ENCODE results near the gene LTBP1.
A peak's percentile ranks its signal among the peaks of the same experiment; 100 is the strongest.

LTBP1 gene

DNA sequence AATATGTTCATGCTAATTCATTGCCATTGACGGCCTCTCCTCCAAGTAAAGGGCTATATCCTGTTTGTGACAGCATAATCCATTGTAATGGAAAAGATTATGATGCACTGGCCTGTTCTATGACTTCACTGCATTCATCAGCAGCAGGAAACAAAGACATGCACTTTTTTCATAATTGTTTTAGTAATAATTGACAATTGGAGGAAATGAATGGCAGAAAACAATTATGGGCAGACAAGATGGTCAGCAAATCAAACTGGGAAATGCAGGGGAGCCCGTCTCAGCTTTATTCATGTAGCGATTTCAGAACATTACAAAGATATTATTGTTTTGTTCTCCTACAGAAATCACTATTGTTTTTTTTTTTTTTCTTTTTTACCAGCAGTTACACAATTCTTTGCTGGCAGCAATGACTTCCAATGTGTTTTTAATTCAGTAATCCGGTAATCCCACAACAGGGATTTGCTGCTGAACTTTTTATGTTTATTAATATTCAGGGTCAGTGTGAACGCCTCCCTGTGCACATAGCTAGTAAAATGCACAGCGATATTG lies 495.9 kb downstream of the LTBP1 start:
- Histone ChIP-seq H2BK120ac (ENCODE audit: low read depth, low read length) (no peak overlapping the region), H4K8ac (ENCODE audit: low read length) (no peak overlapping the region), H2BK15ac (ENCODE audit: low read depth, poor library complexity, severe bottlenecking) (no peak overlapping the region), H3K23ac (ENCODE audit: low read length in 2 of 2) (no peak overlapping the region), H3K9ac (ENCODE audit: low read length) (peak overlapping the region; percentile 54), H2BK12ac (ENCODE audit: low read length in 2 of 2) (no peak overlapping the region), H3K14ac (ENCODE audit: low read length in 2 of 2) (no peak overlapping the region), H3K27ac (ENCODE audit: low read length, poor library complexity, severe bottlenecking) (no peak overlapping the region), H3K27me3 (ENCODE audit: control insufficient read depth in 1 of 2, insufficient read depth in 1 of 2, low read length in 2 of 2) (no peaks in the 10 kb centered on the region), H3K4me2 (ENCODE audit: low read length, poor library complexity, severe bottlenecking) (no peak overlapping the region), H3K4ac (ENCODE audit: low read depth in 1 of 2, low read length in 2 of 2) (peak overlapping the region in 1 of 2 experiments; percentile 82), H3K36me3 (ENCODE audit: control insufficient read depth in 1 of 2, insufficient read depth in 2 of 2, low read depth in 1 of 2, low read length in 2 of 2) (no peaks in the 10 kb centered on the region), H4K91ac (ENCODE audit: low read length) (no peak overlapping the region), H3K9me3 (ENCODE audit: control insufficient read depth, low read length) (no peaks in the 10 kb centered on the region), H3K79me1 (replicated peaks; ENCODE audit: low read length, poor library complexity, severe bottlenecking) (no peaks in the 10 kb centered on the region), H3K18ac (ENCODE audit: low read depth in 1 of 2, low read length in 2 of 2) (no peak overlapping the region), H2BK5ac (ENCODE audit: low read depth, low read length, poor library complexity, severe bottlenecking) (no peak overlapping the region), H3K4me1 (ENCODE audit: control insufficient read depth, insufficient read depth, low read depth, low read length) (no peaks in the 10 kb centered on the region), H2AK5ac (ENCODE audit: low read length, severe bottlenecking) (no peak overlapping the region), H2AFZ (ENCODE audit: low read depth, low read length) (no peak overlapping the region), H3K4me3 (ENCODE audit: insufficient read depth in 1 of 2, low read depth in 1 of 2, low read length in 2 of 2) (peak overlapping the region in 1 of 2 experiments; percentile 12)
- 84% methylated on average over 5 of the region's 6 CpGs for WGBS
- DNase-seq, result no peak

GRCh38 chr2:33443274-33443829 lies 496.6 kb downstream of the LTBP1 start:
- Histone ChIP-seq H3K9ac (ENCODE audit: low read length) (peak overlapping the region; percentile 54), H3K18ac (ENCODE audit: low read depth in 1 of 2, low read length in 2 of 2) (no peak overlapping the region), H3K79me1 (replicated peaks; ENCODE audit: low read length, poor library complexity, severe bottlenecking) (no peaks in the 10 kb centered on the region), H2BK12ac (ENCODE audit: low read length in 2 of 2) (no peak overlapping the region), H3K23ac (ENCODE audit: low read length in 2 of 2) (no peak overlapping the region), H3K4me2 (ENCODE audit: low read length, poor library complexity, severe bottlenecking) (no peak overlapping the region), H2BK15ac (ENCODE audit: low read depth, poor library complexity, severe bottlenecking) (no peak overlapping the region), H3K4me3 (ENCODE audit: insufficient read depth in 1 of 2, low read depth in 1 of 2, low read length in 2 of 2) (peak overlapping the region in 1 of 2 experiments; percentile 12), H3K9me3 (ENCODE audit: control insufficient read depth, low read length) (no peaks in the 10 kb centered on the region), H2BK120ac (ENCODE audit: low read depth, low read length) (no peak overlapping the region), H3K14ac (ENCODE audit: low read length in 2 of 2) (no peak overlapping the region), H4K91ac (ENCODE audit: low read length) (no peak overlapping the region), H3K4ac (ENCODE audit: low read depth in 1 of 2, low read length in 2 of 2) (peak overlapping the region in 1 of 2 experiments; percentile 21), H3K27me3 (ENCODE audit: control insufficient read depth in 1 of 2, insufficient read depth in 1 of 2, low read length in 2 of 2) (no peaks in the 10 kb centered on the region), H2AFZ (ENCODE audit: low read depth, low read length) (no peak overlapping the region), H3K27ac (ENCODE audit: low read length, poor library complexity, severe bottlenecking) (no peak overlapping the region), H2BK5ac (ENCODE audit: low read depth, low read length, poor library complexity, severe bottlenecking) (no peak overlapping the region), H3K4me1 (ENCODE audit: control insufficient read depth, insufficient read depth, low read depth, low read length) (no peaks in the 10 kb centered on the region), H4K8ac (ENCODE audit: low read length) (no peak overlapping the region), H3K36me3 (ENCODE audit: control insufficient read depth in 1 of 2, insufficient read depth in 2 of 2, low read depth in 1 of 2, low read length in 2 of 2) (no peaks in the 10 kb centered on the region), H2AK5ac (ENCODE audit: low read length, severe bottlenecking) (no peak overlapping the region)
- peak; percentile 33 for DNase-seq
- 69% methylated on average over 2 of the region's 3 CpGs for WGBS

DNA sequence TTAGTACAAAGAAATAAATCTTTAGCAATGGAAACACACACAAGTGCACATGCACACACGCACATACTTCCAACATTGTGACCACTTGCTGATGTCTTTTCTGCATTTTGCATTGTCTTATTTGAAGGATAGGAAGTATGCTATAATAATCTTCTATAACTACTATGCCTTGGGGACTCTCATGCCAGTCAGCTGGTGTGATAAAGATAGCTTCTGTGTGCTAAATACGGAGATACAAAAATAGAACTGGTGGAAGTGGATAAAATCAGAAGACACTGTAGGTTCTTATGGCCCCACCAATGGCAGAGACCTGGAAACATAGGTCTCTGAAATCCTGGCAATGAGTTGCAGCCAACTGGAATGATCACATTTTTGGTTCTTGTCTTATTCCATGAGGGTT lies 498.2 kb downstream of the LTBP1 start:
- Histone ChIP-seq H3K4me1 (ENCODE audit: control insufficient read depth, insufficient read depth, low read depth, low read length) (no peaks in the 10 kb centered on the region), H2BK5ac (ENCODE audit: low read depth, low read length, poor library complexity, severe bottlenecking) (no peak overlapping the region), H3K27ac (ENCODE audit: low read length, poor library complexity, severe bottlenecking) (no peak overlapping the region), H4K8ac (ENCODE audit: low read length) (no peak overlapping the region), H3K9ac (ENCODE audit: low read length) (no peak overlapping the region), H3K36me3 (ENCODE audit: control insufficient read depth in 1 of 2, insufficient read depth in 2 of 2, low read depth in 1 of 2, low read length in 2 of 2) (no peaks in the 10 kb centered on the region), H2BK15ac (ENCODE audit: low read depth, poor library complexity, severe bottlenecking) (no peak overlapping the region), H2AK5ac (ENCODE audit: low read length, severe bottlenecking) (no peak overlapping the region), H3K4me2 (ENCODE audit: low read length, poor library complexity, severe bottlenecking) (no peak overlapping the region), H3K4ac (ENCODE audit: low read depth in 1 of 2, low read length in 2 of 2) (no peak overlapping the region), H3K4me3 (ENCODE audit: insufficient read depth in 1 of 2, low read depth in 1 of 2, low read length in 2 of 2) (no peak overlapping the region), H2AFZ (ENCODE audit: low read depth, low read length) (no peak overlapping the region), H2BK12ac (ENCODE audit: low read length in 2 of 2) (peak overlapping the region in 1 of 2 experiments; percentile 77), H2BK120ac (ENCODE audit: low read depth, low read length) (no peak overlapping the region), H4K91ac (ENCODE audit: low read length) (no peak overlapping the region), H3K18ac (ENCODE audit: low read depth in 1 of 2, low read length in 2 of 2) (no peak overlapping the region), H3K9me3 (ENCODE audit: control insufficient read depth, low read length) (no peaks in the 10 kb centered on the region), H3K79me1 (replicated peaks; ENCODE audit: low read length, poor library complexity, severe bottlenecking) (no peaks in the 10 kb centered on the region), H3K27me3 (ENCODE audit: control insufficient read depth in 1 of 2, insufficient read depth in 1 of 2, low read length in 2 of 2) (no peaks in the 10 kb centered on the region), H3K23ac (ENCODE audit: low read length in 2 of 2) (no peak overlapping the region), H3K14ac (ENCODE audit: low read length in 2 of 2) (no peak overlapping the region)
- 72% methylated on average over 1 of the region's 2 CpGs for WGBS
- no peak for DNase-seq

DNA sequence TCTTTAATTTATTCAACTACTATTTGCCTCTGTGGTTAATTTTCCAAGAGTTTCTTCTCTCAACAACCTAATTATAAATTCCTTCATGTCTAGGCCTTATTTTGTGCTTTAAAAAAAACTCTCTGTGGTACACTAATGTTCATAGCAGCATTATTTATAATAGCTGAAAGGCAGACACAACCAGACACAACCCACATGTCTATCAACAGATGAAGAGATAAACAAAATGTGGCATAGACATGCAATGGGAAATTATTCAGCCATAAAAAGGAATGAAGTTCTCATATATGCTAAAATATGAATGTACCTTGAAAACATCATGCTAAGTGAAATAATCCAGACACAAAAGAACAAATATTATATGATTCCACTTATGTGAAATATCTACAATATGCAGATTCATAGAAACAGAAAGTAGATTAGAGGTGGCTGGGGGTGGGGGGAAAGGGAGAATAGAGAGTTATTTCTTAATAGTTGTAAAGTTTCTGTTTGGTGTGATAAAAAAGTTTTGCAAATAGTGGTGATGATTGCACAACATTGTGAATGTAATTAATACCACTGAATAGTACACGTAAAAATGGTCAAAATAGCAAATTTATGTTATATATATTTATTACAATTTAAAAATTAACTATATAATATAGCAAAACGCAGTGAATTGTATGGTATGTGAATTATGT lies 501.6 kb downstream of the LTBP1 start:
- no CpG with 5 or more reads among the region's 2 CpGs for WGBS
- Histone ChIP-seq H3K18ac (ENCODE audit: low read depth in 1 of 2, low read length in 2 of 2) (no peak overlapping the region), H3K4me3 (ENCODE audit: insufficient read depth in 1 of 2, low read depth in 1 of 2, low read length in 2 of 2) (no peak overlapping the region)

More for the DNA sequence above, 501.6 kb downstream of the LTBP1 start:
- no peak overlapping the region for H2BK15ac ChIP-seq (ENCODE audit: low read depth, poor library complexity, severe bottlenecking)
- no peak overlapping the region for H2BK120ac ChIP-seq (ENCODE audit: low read depth, low read length)
- no peak overlapping the region for H3K14ac ChIP-seq (ENCODE audit: low read length in 2 of 2)
- no peaks in the 10 kb centered on the region for H3K79me1 ChIP-seq (replicated peaks; ENCODE audit: low read length, poor library complexity, severe bottlenecking)
- no peak overlapping the region for H3K4me2 ChIP-seq (ENCODE audit: low read length, poor library complexity, severe bottlenecking)
- H3K27me3 ChIP-seq (ENCODE audit: control insufficient read depth in 1 of 2, insufficient read depth in 1 of 2, low read length in 2 of 2), result no peaks in the 10 kb centered on the region
- no peak overlapping the region for H2AK5ac ChIP-seq (ENCODE audit: low read length, severe bottlenecking)
- peak; percentile 79 for DNase-seq
- H3K9ac ChIP-seq (ENCODE audit: low read length), result no peak overlapping the region
- peaks cover 2% of the 10 kb centered on the region for H3K9me3 ChIP-seq (ENCODE audit: control insufficient read depth, low read length)
- H3K4ac ChIP-seq (ENCODE audit: low read depth in 1 of 2, low read length in 2 of 2), result no peak overlapping the region
- no peak overlapping the region for H4K8ac ChIP-seq (ENCODE audit: low read length)
- H2BK12ac ChIP-seq (ENCODE audit: low read length in 2 of 2), result no peak overlapping the region
- H2AFZ ChIP-seq (ENCODE audit: low read depth, low read length), result no peak overlapping the region
- H3K23ac ChIP-seq (ENCODE audit: low read length in 2 of 2), result no peak overlapping the region
- H3K4me1 ChIP-seq (ENCODE audit: control insufficient read depth, insufficient read depth, low read depth, low read length), result no peaks in the 10 kb centered on the region
- H4K91ac ChIP-seq (ENCODE audit: low read length), result no peak overlapping the region
- H3K36me3 ChIP-seq (ENCODE audit: control insufficient read depth in 1 of 2, insufficient read depth in 2 of 2, low read depth in 1 of 2, low read length in 2 of 2), result no peaks in the 10 kb centered on the region
- no peak overlapping the region for H3K27ac ChIP-seq (ENCODE audit: low read length, poor library complexity, severe bottlenecking)
- no peak overlapping the region for H2BK5ac ChIP-seq (ENCODE audit: low read depth, low read length, poor library complexity, severe bottlenecking)
